Measurements from ENCODE around the gene SIRPB2.

The SIRPB2 gene

GRCh38 chr20:1438361-1438760 is 52.9 kb downstream of the SIRPB2 start:
- no peak for DNase-seq

- no peak for DNase-seq
Observed at GRCh38 chr20:1437235-1437904, 53.9 kb downstream of the SIRPB2 start.

- DNase-seq: no peak
Observed at GRCh38 chr20:1436263-1436662, 55.0 kb downstream of the SIRPB2 start.

GRCh38 chr20:1435337-1435699 is 55.9 kb downstream of the SIRPB2 start:
- no peak for DNase-seq

- DNase-seq: peak; percentile 50
Observed at GRCh38 chr20:1434571-1435336, 56.5 kb downstream of the SIRPB2 start.

GRCh38 chr20:1431158-1431557 is 60.1 kb downstream of the SIRPB2 start:
- no peak for DNase-seq

GRCh38 chr20:1430004-1430451 is 61.2 kb downstream of the SIRPB2 start:
- no peak for DNase-seq

GRCh38 chr20:1429143-1429728 is 62.0 kb downstream of the SIRPB2 start:
- DNase-seq: no peak

- DNase-seq: peak; percentile 81
Observed at GRCh38 chr20:1427457-1428054, 63.7 kb downstream of the SIRPB2 start.

- no peak for DNase-seq
Observed at GRCh38 chr20:1426231-1426849, 64.9 kb downstream of the SIRPB2 start.

All from NCI-H524 treated with DMSO at 0.1 percent for 48 hours (cell line).